Raji (cell line): ENCODE data around the gene CLDN18.

Source experiments
- POLR2A ChIP-seq: IDR thresholded peaks from 2 replicates; pipeline ENCODE4 v1.6.1; 2011; ENCODE audit warnings: low read depth, low read length, control low read depth; ENCODE audit not compliant: insufficient read depth

CLDN18 gene

GRCh38 chr3:138068579-138069174 is 58.7 kb downstream of the CLDN18 start:
- no peak for TF ChIP-seq POLR2A

GRCh38 chr3:138070006-138070405 is 60.0 kb downstream of the CLDN18 start:
- TF ChIP-seq POLR2A = no peak

DNA sequence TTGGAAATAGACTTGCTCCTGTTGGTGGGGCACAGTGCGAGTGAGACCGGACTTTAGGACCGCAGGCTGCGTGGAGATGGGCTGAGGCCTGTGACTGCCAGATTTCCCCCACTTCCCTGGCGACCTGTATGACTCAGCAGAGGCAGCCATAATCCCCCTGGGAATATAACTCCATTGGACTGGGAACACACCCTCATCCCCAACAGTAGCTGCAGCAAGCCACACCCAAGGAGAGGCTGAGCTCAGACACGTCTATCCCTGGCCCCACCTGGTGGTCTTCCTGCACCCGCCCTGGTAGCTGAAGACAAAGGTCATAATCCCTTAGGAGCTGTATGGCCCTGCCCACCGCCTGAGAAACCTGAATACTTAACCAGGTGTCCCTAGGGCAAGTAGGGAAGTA is 62.8 kb downstream of the CLDN18 start:
- no peak for TF ChIP-seq POLR2A

- no peak for TF ChIP-seq POLR2A
Observed at GRCh38 chr3:138078096-138078495, 68.1 kb downstream of the CLDN18 start.

DNA sequence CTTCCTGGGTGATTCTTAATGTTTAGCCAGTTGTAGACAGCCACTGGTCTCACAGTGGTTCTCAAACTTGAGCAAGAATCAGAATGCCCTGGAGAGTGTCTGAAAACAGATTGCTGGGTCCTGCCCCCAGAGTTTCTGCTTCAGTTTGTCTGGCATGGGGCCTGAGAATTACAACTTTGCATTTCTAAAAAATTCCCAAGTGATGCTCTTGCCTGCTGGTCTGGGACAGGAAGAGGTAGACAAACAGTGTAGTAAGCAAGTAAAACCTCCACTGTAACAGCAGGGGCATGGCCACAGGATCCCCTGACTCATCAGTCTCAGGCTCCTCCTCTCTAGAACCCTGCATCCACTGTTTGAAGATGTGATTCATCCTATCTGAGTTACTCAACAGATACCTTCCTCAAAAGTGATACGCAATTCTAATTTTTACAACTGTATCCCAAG is 69.0 kb downstream of the CLDN18 start:
- TF ChIP-seq POLR2A = no peak

DNA sequence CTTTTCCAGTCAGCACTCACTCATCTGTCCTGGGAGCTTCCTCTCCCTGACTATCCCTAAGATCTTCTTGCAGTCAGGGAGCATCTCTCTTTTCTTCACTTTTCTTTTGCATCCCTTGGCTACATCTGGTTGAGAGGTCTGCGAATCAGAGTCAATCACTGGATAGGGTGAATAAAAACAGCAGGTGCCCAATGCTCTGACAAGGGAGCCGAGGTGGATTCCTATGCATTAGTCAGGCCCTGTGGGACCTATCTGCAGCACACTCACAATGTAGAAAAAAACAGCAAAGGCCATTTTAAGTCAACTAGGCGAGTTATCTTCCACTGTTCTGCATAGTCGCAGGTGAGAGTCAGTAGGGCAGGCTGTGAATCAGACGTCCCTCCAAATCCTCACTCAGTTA is 69.9 kb downstream of the CLDN18 start:
- no peak for TF ChIP-seq POLR2A

DNA sequence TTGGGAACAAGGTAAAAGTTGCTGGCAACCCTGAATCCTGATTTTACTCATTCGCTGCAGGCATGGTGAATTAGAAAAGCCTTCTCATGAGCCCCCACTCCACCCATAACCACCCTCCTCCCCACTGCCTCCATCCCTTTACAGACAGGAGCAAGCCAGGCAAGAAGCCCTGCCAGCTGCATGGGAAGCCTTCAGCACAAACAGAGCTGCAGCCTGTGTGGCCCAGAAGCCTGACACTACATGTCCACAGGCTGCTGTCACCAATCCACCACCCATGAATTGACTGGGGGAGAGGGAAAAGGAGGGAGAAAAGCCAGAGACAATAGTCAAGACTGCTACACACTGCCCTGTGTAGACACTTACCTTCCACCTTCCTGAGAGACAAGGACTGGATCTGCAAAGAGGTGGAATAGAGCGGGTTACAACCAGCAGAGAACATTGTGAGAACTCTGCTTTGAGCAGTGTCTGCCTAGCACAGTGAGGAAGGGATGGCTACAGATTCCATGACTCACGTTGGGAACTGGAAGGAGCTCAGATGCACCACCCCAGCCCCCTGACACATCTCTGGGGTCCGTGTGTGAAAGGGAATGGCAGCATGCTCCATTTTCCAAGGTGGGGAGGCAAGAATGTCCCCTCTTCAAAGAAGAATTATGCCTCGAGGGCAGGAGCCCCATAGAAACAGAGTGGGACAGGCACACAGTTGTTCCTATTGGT is 71.6 kb downstream of the CLDN18 start:
- TF ChIP-seq POLR2A = no peak

GRCh38 chr3:138082085-138082991 is 72.4 kb downstream of the CLDN18 start:
- TF ChIP-seq POLR2A = no peak

GRCh38 chr3:138082992-138083386 is 73.0 kb downstream of the CLDN18 start:
- no peak for TF ChIP-seq POLR2A
